ENCODE measurements around the gene FCN1. TPM values are rescaled to one million over a fixed set of nuclear protein-coding genes. Genes with fewer than 3 reads are reported as not detected.

The FCN1 gene
- total and polyA plus RNA-seq, 2 of the 8 experiments (the other 6 are each of a cell fraction or from before 2014, with no cell fraction given): not detected

GRCh38 chr9:134887686-134888602 lies 29.8 kb downstream of the FCN1 start:
- no peaks in the 10 kb centered on the region for H3K27me3 ChIP-seq (replicated peaks in 1 of 4; ENCODE audit: control insufficient read depth in 3 of 4, extremely low read depth in 1 of 4, insufficient read depth in 3 of 4, low read length in 3 of 4)
- ChIA-PET CTCF (ENCODE audit: partially characterized antibody) (interaction anchor here (0.7 to 1.3 kb wide), 3 partner anchors 23 to 105 kb away, joined by 3 read pairs; no protein-coding TSS in a partner anchor), POLR2A (ENCODE audit: partially characterized antibody) (no interaction called here)
- H4K8ac ChIP-seq (ENCODE audit: extremely low read depth, insufficient read depth, low read length): no peak overlapping the region
- no peak overlapping the region for H2BK5ac ChIP-seq (ENCODE audit: low read depth, low read length)
- no peak overlapping the region for H2AK5ac ChIP-seq (ENCODE audit: low read depth, low read length)
- no peaks in the 10 kb centered on the region for H3K79me1 ChIP-seq (ENCODE audit: low read depth, low read length)
- H3K9ac ChIP-seq (replicated peaks in 1 of 4; ENCODE audit: extremely low read depth in 1 of 4, low read depth in 3 of 4, low read length in 3 of 4): no peak overlapping the region
- H2BK120ac ChIP-seq (replicated peaks; ENCODE audit: low read depth, low read length): no peak overlapping the region
- H3K4ac ChIP-seq (replicated peaks; ENCODE audit: insufficient read length, low read depth, low read length): no peak overlapping the region
- no peaks in the 10 kb centered on the region for H4K20me1 ChIP-seq (replicated peaks in 1 of 2; ENCODE audit: control insufficient read depth in 1 of 2, insufficient read depth in 2 of 2, low read length in 2 of 2)
- H3K23me2 ChIP-seq (ENCODE audit: low read depth, low read length): no peaks in the 10 kb centered on the region; the same call in 1 of the 2 replicates
- no peak overlapping the region; the same call in 1 of the 2 replicates for H2BK12ac ChIP-seq (ENCODE audit: low read depth, low read length)
- no peak overlapping the region for H3K4me3 ChIP-seq (ENCODE audit: extremely low read depth in 1 of 4, insufficient read depth in 2 of 4, low read depth in 3 of 4, low read length in 4 of 4)
- peak overlapping the region; percentile 89; the same call in 1 of the 2 replicates for H2AFZ ChIP-seq (ENCODE audit: low read length)
- H3K56ac ChIP-seq (replicated peaks; ENCODE audit: insufficient read length, low read depth, low read length): no peak overlapping the region
- H3K9me3 ChIP-seq (ENCODE audit: insufficient read depth in 2 of 2, low read depth in 1 of 2, low read length in 1 of 2): no peaks in the 10 kb centered on the region
- H3K4me1 ChIP-seq (replicated peaks in 1 of 4; ENCODE audit: control insufficient read depth in 3 of 4, insufficient read depth in 4 of 4, low read length in 3 of 4): no peaks in the 10 kb centered on the region
- H3K14ac ChIP-seq (ENCODE audit: insufficient read length): no peak overlapping the region
- H2BK20ac ChIP-seq (ENCODE audit: low read length): no peak overlapping the region
- no peak overlapping the region for H3K18ac ChIP-seq (ENCODE audit: extremely low read depth, low read length)
- no peaks in the 10 kb centered on the region for H3K79me2 ChIP-seq (ENCODE audit: control insufficient read depth in 1 of 2, insufficient read depth in 2 of 2, low read length in 2 of 2)
- no peak overlapping the region for H2BK15ac ChIP-seq (ENCODE audit: low read length)
- 88% methylated on average over 27 of the region's 27 CpGs; no CpG with 5 or more reads in 1 of the 2 experiments for WGBS, 2 experiments (ENCODE audit: extremely low coverage in 1 of 2, insufficient coverage in 1 of 2, insufficient read length in 1 of 2, insufficient replicate concordance in 2 of 2, low coverage in 1 of 2, low lambda C conversion rate in 2 of 2, missing lambda C conversion rate in 1 of 2)
- no peak overlapping the region for H4K91ac ChIP-seq (replicated peaks; ENCODE audit: insufficient read length, low read length)
- no peak overlapping the region for H3K23ac ChIP-seq (ENCODE audit: insufficient read length)
- no peak overlapping the region for H3K4me2 ChIP-seq (ENCODE audit: insufficient read depth in 1 of 2, low read depth in 2 of 2, low read length in 2 of 2)
- FAIRE-seq: no peak
- H3K36me3 ChIP-seq (ENCODE audit: control insufficient read depth in 2 of 4, insufficient read depth in 4 of 4, low read length in 3 of 4): no peaks in the 10 kb centered on the region
- TF ChIP-seq TAF1 (IDR thresholded peaks at IDR 0.05; ENCODE audit: low read depth, low read length): no peak
- TF ChIP-seq CTCF (IDR thresholded peaks at IDR 0.05; ENCODE audit: control extremely low read depth in 1 of 3, insufficient read depth in 1 of 3, low read depth in 1 of 3, low read length in 3 of 3): no peak
- TF ChIP-seq BRCA1 (IDR thresholded peaks at IDR 0.05; ENCODE audit: low read depth, low read length): no peak
- TF ChIP-seq NANOG (IDR thresholded peaks at IDR 0.05; ENCODE audit: insufficient read depth, low read depth, low read length, poor library complexity, severe bottlenecking): no peak
- no peak for TF ChIP-seq EGR1 (IDR thresholded peaks at IDR 0.05; ENCODE audit: borderline replicate concordance, low read depth, low read length)
- no peak for TF ChIP-seq ATF3 (IDR thresholded peaks at IDR 0.05; ENCODE audit: insufficient read depth, low read depth, low read length)
- no peak overlapping the region for H3K27ac ChIP-seq (ENCODE audit: low read depth, low read length)
- H4K5ac ChIP-seq (ENCODE audit: insufficient read length, low read depth, low read length): no peak overlapping the region
- no peak for DNase-seq (ENCODE audit: low read depth in 1 of 2, low spot score in 2 of 2)

Measured in H1 (cell line).